CD4-positive, alpha-beta T cell treated with Interleukin-15 for 1 hour (primary cell): ENCODE data around the gene UNC13C.

Source experiments
- DNase-seq: peaks from one replicate; pipeline ENCODE4 v3.0.0-alpha.2; 2020

The UNC13C gene

DNA sequence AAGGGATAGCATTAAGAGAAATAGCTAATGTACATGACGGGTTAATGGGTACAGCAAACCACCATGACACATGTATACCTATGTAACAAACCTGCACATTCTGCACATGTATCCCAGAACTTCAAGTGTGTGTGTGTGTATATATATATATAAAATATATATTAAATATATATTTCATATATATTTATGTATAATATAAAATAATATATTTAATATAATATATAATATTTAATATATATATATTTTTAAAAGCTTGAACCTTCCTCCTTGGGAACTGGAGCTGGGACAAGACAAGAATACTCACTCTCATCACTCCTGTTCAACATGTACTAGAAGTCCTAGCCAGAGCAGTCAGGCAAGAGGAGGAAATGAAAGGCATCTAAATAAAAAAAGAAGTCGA lies 149.3 kb downstream of the UNC13C start:
- DNase-seq = no peak

DNA sequence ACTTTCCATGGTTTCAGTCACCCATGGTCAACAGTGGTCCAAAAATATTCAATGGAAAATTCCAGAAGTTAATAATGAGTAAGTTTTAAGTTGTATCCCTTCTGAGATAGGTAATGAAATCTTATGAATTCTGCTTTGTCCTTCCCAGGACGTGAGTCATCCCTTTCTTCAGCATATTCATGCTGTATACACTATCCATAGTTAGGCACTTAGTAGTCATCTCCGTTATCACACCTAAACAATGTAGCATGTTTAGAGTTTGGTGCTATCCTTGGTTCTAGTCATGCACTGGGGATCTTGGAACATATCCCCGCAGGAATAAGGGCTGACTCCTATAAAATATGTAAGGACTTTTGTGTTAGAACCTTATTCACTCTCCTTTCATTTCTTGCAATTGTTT lies 153.2 kb downstream of the UNC13C start:
- no peak for DNase-seq

DNA sequence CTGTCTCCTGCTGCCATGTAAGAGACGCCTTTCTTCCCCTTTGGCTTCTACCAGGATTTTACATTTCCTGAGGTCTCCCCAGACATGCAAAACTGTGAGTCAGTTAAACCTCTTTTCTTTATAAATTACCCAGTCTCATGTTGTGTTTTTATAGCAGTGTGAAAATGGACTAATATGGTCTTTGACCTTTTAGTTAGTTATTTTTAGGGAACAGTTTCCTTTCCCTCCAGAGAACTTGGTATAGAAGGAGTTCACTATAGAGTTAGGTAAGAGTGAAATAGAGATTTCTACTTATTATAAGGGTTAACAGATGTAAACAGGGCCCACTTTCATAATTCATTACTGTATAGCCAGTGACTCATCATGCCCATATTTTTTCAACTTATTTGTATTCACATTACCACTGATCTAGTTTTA lies 170.9 kb downstream of the UNC13C start:
- DNase-seq = no peak

DNA sequence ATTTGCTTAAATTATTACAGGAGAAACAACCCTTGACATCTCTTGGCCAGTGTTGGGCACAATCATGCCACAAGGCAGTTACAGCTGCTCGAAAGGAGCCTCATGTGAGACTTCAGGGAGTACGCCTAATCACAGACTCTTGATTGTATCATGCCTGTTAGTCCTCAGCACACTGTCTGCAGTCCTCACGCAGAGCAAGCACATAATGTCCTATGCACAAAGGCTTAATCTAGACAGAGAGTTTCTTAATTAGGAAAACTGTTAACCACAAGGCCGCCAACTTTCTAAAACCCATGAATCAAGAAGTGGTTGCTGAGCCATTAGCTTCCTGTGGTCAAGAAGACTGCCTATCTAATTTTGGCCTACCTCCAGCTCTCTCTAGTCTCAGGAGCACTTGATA lies 172.0 kb downstream of the UNC13C start:
- no peak for DNase-seq

GRCh38 chr15:54159012-54159411 lies 180.8 kb downstream of the UNC13C start:
- no peak for DNase-seq

DNA sequence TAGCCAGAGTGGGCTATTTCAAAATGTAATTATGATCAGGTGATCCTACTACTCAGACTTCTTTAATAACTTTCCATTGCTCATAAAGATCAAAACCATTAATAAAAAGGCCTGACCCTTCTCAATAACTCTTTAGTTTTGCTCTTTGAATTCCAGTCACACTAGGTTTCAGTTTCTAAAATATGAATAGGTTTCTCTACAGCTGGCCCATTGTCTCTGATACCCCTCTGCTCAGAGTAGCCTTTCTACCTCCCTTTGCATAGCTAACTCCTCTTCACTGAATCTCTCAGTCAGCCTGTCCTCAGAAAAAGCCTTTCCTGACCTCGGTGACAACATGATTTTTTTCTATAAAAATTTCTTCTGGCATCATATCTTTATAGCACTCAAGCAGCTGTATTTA lies 209.1 kb downstream of the UNC13C start:
- DNase-seq = no peak

- no peak for DNase-seq
Measured at GRCh38 chr15:54197995-54198394, 219.8 kb downstream of the UNC13C start.

DNA sequence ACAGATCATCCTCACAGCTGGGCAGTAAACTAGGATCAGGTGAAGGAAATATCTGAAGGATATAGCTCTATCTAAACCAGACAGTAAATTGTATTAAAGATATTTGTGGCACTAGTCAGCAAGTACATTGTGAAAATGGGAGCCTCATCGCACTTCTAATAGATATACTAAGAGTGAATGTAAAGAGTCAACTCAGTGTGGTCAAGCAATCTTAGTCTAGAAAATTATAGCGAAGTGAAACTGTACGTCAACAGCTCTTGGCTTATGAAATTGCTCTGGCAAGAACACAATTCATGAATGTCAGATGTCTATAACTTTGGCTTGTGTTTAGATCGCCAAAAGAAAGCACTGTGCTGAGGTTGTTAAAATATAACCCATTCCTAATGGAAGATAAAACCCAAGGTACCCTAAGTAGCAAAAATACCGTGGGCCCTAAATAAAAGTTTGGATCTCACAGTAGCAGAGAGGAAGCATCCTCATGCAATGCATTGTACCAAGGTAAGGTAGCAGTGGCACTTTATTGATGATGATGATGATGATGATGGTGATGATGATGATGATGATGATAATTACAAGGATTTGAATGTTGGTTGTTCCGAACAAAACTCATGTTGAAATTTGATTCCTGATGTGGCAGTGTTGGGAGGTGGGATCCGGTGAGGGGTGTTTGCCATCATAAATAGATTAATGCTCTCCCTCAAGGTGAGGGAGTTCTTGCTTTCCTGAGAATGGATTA lies 228.5 kb downstream of the UNC13C start:
- DNase-seq = no peak

- no peak for DNase-seq
Measured at GRCh38 chr15:54208786-54209185, 230.5 kb downstream of the UNC13C start.

DNA sequence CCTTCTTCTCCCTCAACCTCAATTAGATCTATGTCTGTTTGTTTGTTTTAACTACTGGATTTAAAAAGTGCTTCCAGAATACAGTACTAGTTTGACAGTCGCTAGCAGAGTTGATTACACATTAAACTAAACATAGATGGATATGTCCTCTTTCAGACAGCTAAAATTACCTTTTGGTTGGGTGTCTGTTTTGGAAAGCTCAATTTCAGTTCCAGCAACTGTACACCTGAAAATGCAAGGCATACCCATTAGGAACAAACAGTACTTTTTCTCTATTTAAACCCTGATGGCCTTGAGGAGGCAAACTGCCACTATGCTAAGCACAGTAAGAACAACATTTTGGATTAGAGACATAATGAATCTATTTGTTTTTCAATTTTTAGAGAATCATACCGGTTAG lies 234.4 kb downstream of the UNC13C start:
- no peak for DNase-seq

- no peak for DNase-seq
Measured at GRCh38 chr15:54226455-54226854, 248.2 kb downstream of the UNC13C start.

DNA sequence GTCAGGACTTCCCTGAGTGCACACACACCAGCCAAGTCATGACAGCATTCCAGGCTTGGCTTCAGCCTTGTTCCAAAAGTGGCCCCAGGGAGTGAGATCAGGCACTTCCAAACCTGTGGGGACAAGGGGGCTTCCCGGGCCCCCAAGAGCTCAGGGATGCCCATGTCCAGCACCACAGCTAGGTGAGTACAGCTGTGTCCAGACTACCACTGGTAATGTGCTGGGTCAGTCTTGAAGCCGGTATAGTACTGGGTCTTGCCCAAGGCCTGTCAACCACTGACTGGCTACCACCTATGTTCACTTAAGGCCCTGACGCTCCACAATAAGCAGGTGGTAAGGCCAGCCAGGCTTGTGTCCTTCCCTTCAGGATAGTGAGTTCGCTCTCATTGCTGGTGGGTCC lies 249.3 kb downstream of the UNC13C start:
- DNase-seq = no peak

DNA sequence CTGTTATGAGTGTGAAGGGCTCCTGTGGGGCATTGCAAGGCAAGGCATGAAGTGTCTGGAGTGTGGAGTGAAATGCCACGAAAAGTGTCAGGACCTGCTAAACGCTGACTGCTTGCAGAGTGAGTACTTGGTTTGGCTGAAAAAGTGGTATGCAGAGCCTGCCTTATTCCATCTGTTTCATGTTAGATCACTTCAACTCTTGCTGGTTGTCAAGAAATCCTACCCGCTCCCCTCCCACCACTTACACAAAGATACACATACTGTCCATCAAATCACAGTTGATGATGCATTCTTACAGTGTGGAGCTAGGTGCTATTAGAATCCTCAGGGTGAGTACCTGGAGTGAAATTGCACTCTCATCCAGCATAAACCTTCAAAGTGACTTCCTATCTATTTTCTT lies 272.1 kb downstream of the UNC13C start:
- DNase-seq = no peak

GRCh38 chr15:54256190-54256589 lies 277.9 kb downstream of the UNC13C start:
- no peak for DNase-seq

DNA sequence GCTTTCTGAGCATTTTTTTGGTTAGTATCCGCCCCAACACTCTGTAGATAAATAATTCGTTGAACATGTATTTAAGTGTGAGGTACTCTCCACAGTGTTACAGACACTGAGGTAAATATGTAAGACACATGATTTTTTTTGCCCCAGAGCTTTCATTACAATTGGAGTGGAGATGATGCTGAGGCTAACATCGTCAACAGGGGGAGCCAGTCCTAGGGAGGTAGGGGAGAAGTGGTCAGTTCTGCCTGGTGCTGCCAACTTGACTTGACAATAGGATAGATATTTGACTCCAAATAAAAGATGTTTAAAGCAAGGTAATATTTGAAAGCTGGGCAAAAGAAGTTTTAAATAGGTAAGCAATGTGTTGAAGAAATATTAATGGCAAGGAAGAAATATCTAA lies 295.7 kb downstream of the UNC13C start:
- DNase-seq = no peak

DNA sequence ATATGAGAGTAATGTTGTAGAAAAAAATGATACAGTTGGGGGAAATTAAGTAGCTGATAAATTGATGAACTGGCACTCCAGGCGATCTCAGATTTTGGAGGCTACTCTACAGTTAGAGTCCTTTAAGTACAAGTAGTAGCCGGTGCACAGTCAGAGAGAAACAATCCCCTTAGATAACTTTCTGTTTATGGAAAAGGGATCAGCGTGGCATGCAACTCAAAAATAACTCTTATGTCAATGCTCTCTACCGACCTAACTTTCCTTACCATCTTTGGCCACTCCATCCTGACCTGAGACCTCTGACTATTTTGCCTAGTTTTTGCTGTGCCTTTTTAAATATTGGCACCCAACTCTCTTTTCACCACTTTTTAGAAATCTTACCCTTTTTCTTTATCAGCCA lies 299.6 kb downstream of the UNC13C start:
- no peak for DNase-seq

DNA sequence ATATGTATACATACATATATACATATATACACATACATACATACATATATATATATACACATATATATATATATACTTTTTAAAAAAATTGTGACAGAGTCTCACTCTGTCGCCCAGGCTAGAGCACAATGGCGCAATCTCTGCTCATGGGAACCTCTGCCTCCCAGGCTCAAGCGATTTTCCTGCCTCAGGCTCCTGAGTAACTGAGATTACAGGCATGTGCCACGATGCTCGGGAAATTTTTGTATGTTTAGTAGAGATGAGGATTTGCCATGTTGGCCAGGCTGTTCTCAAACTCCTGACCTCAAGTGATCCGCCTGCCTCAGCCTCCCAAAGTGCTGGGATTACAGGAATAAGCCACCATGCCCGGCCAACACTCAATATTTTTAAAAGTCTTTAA lies 302.5 kb downstream of the UNC13C start:
- DNase-seq = no peak

- DNase-seq = no peak
Measured at GRCh38 chr15:54282228-54282836, 304.1 kb downstream of the UNC13C start.

- no peak for DNase-seq
Measured at GRCh38 chr15:54288049-54288448, 309.8 kb downstream of the UNC13C start.

GRCh38 chr15:54289590-54290136 lies 311.4 kb downstream of the UNC13C start:
- DNase-seq = no peak

DNA sequence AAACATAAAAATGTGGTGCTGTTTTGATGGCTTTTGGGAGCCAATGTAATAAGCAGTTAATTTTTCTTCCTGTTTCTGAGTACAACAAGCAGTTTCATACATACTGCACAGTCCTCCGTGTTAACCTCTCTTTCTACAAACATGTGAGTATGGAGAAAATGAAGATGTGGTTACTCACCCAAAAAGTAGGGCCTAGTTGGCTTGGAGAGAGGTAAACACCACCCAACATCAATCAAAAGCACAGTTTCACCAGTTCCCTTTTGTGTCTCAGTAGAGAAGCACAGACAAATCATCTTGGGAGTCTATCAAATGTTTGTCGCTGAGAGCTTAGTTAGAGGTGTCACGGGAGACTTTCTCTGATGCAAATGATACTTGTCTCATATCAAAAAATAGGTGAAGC lies 320.2 kb downstream of the UNC13C start:
- no peak for DNase-seq

DNA sequence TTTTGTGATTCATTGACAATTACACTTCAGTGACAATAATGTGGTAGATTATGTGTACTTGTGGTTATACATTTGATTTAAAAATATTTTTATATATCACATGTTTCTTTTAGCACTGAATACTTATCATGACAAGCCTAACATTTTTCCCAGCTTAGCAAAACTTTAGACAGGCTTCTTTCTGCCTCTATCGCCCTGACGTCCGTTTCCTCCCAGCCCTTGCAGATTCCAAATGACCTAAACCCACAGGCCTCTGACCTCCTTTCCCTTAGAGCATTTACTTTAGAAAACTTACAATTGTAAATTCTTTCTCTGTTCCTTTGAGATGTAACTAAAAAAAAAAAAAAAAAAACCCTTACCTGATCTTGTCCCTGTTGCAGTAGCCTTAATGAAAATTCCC lies 326.1 kb downstream of the UNC13C start:
- DNase-seq = no peak

GRCh38 chr15:54305138-54305537 lies 326.9 kb downstream of the UNC13C start:
- DNase-seq = no peak

DNA sequence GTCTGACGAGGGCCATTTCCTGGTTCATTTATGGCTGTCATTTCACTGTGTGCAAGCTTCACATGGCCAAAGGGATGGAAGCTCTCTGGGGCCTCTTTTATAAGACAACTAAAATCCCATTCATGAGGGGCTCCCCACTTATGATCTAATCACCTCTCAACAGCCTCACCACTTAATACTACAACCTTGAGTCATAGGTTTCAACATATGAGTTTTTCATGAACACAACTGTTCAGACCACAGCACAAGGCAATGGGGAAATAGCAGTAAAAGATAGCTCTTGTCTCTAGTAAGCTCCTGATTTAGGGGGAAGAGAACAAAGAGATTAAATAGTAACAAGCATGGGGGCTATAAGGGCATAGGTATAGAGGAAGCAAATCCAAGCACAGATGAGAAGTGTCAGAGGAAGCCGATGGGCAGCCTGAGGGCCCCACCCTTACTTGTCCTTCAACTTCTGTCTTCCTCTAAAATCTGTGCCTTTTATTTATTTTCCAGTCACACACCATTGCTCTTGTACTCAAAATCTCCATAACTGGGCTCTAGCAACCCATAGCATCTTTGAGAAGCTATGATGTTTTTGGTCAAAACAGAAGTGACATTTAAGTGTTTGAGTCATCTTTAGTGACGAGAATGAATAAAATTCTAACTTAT lies 329.1 kb downstream of the UNC13C start:
- no peak for DNase-seq
